GM23338 (cell line): ENCODE results near the gene ZNF350. TPM values are rescaled to one million over a fixed set of nuclear protein-coding genes. Genes with fewer than 3 reads are reported as not detected.

Experiments used
- ATAC-seq: fragments of 200-7000 bp; cut with Tn5 transposase; 3 replicates; pipeline ENCODE4 v1.9.1; 2020
- DNase-seq: peaks from one replicate; pipeline ENCODE4 v3.0.0-alpha.2; 2015; ENCODE audit warnings: low spot score
- H2AFZ ChIP-seq: fragments of 200-600 bp; sonication (generic); 2 replicates; pipeline ENCODE4 v1.8.0; 2016; ENCODE audit warnings: antibody characterized with exemption, mild to moderate bottlenecking, moderate library complexity
- H3F3A ChIP-seq: fragments of 200-600 bp; sonication (generic); replicated peaks from 2 replicates; pipeline ENCODE4 v1.8.0; 2017; ENCODE audit warnings: antibody characterized with exemption, mixed run types, low read depth
- H3K27ac ChIP-seq: fragments of 200-600 bp; sonication (generic); 2 replicates; pipeline ENCODE4 v1.6.1; 2016; ENCODE audit warnings: low read depth
- H3K27me3 ChIP-seq: fragments of 200-600 bp; sonication (generic); 2 replicates; pipeline ENCODE4 v1.8.0; 2016; ENCODE audit warnings: mild to moderate bottlenecking, mixed run types, moderate library complexity; ENCODE audit not compliant: insufficient read depth
- H3K36me3 ChIP-seq: fragments of 200-600 bp; sonication (generic); 2 replicates; pipeline ENCODE4 v1.8.0; 2016; ENCODE audit warnings: mild to moderate bottlenecking; ENCODE audit not compliant: insufficient read depth
- H3K4me1 ChIP-seq: fragments of 200-600 bp; sonication (generic); 2 replicates; pipeline ENCODE4 v1.8.0; 2016; ENCODE audit warnings: mild to moderate bottlenecking, moderate library complexity; ENCODE audit not compliant: insufficient read depth
- H3K4me2 ChIP-seq: fragments of 200-600 bp; sonication (generic); 2 replicates; pipeline ENCODE4 v1.7.1; 2017; ENCODE audit warnings: mixed run types
- H3K4me3 ChIP-seq: fragments of 200-600 bp; sonication (generic); 2 replicates; pipeline ENCODE4 v1.6.1; 2016; ENCODE audit warnings: mixed run types
- H3K79me2 ChIP-seq: fragments of 200-600 bp; sonication (generic); replicated peaks from 2 replicates; pipeline ENCODE4 v1.8.0; 2017; ENCODE audit warnings: mild to moderate bottlenecking; ENCODE audit not compliant: insufficient read depth
- H3K9me2 ChIP-seq: fragments of 200-600 bp; sonication (generic); 2 replicates; pipeline ENCODE4 v1.8.0; 2017; ENCODE audit not compliant: insufficient read depth
- H4K20me1 ChIP-seq: fragments of 200-600 bp; sonication (generic); replicated peaks from 2 replicates; pipeline ENCODE4 v1.8.0; 2017; ENCODE audit warnings: mild to moderate bottlenecking; ENCODE audit not compliant: insufficient read depth
- H3K27ac Mint-ChIP-seq: 2 replicates; pipeline ENCODE4 v1.8.0; 2020; ENCODE audit warnings: inconsistent platforms, mild to moderate bottlenecking, moderate library complexity, mixed read lengths
- H3K27me3 Mint-ChIP-seq: 3 replicates; pipeline ENCODE4 v1.8.0; 2022; ENCODE audit warnings: low read depth, mild to moderate bottlenecking, moderate library complexity, mixed read lengths, inconsistent platforms; ENCODE audit not compliant: insufficient read depth, poor library complexity
- H3K36me3 Mint-ChIP-seq: 3 replicates; pipeline ENCODE4 v1.8.0; 2021; ENCODE audit warnings: low read depth, mild to moderate bottlenecking, inconsistent platforms, moderate library complexity, mixed read lengths
- H3K4me1 Mint-ChIP-seq: 3 replicates; pipeline ENCODE4 v1.8.0; 2020; ENCODE audit warnings: mild to moderate bottlenecking, inconsistent platforms, mixed read lengths
- H3K4me3 Mint-ChIP-seq: 3 replicates; pipeline ENCODE4 v1.8.0; 2021; ENCODE audit warnings: moderate library complexity, mild to moderate bottlenecking, inconsistent platforms, mixed read lengths
- H3K9me3 Mint-ChIP-seq: 3 replicates; pipeline ENCODE4 v1.8.0; 2020; ENCODE audit warnings: moderate library complexity, mild to moderate bottlenecking, inconsistent platforms, mixed read lengths
- CREB1 ChIP-seq: fragments of 250-450 bp; sonication (Bioruptor Pico); IDR thresholded peaks from 2 replicates; pipeline ENCODE4 v1.5.0; 2020; ENCODE audit warnings: low read depth, mild to moderate bottlenecking, moderate library complexity
- EZH2 ChIP-seq: fragments of 200-600 bp; sonication (generic); IDR thresholded peaks from one replicate; pipeline ENCODE4 v1.8.0; 2017; ENCODE audit warnings: antibody characterized with exemption, mild to moderate bottlenecking, low read depth; ENCODE audit not compliant: unreplicated experiment
- JUNB ChIP-seq: IDR thresholded peaks from one replicate; pipeline ENCODE4 v1.6.1; 2016; ENCODE audit warnings: antibody characterized with exemption; ENCODE audit not compliant: unreplicated experiment
- NANOG ChIP-seq: IDR thresholded peaks from 2 replicates; pipeline ENCODE4 v1.6.1; 2016; ENCODE audit warnings: antibody characterized with exemption, borderline replicate concordance
- POLR2AphosphoS5 ChIP-seq: IDR thresholded peaks from 2 replicates; pipeline ENCODE4 v1.6.1; 2016; ENCODE audit warnings: antibody characterized with exemption, low read depth
- REST ChIP-seq: IDR thresholded peaks from one replicate; pipeline ENCODE4 v1.6.1; 2018; ENCODE audit warnings: antibody characterized with exemption; ENCODE audit not compliant: unreplicated experiment
- STAT1 ChIP-seq: IDR thresholded peaks from one replicate; pipeline ENCODE4 v1.6.1; 2016; ENCODE audit warnings: antibody characterized with exemption; ENCODE audit not compliant: unreplicated experiment
- ZNF114 ChIP-seq: fragments of 250-450 bp; sonication (Bioruptor Pico); IDR thresholded peaks from 2 replicates; pipeline ENCODE4 v1.5.0; 2020; ENCODE audit warnings: mild to moderate bottlenecking, moderate library complexity
- polyA plus RNA-seq: library from polyadenylated mRNA; unstranded; fragments of >200 nt; fragmentation: Nextera tagmentation; extraction: Ambion mirVana; gene quantifications from 2 replicates; pipeline ENCODE4 v1.2.1, GENCODE V29; 2016
- total RNA-seq: library from RNA; depleted of rRNA; stranded (reverse); fragments of >200 nt; shearing (Covaris generic); gene quantifications from 2 replicates; pipeline ENCODE4 v1.2.3, GENCODE V29; 2014
- TF ChIP-seq, protein P1 (sequence below), 2 experiments: fragments of 200-600 bp in 1 of 2; sonication (generic) in 1 of 2; conservative IDR thresholded peaks; 2 replicates each; pipeline versions ENCODE4 v1.5.1 to v1.6.1; 2016 to 2017; ENCODE audit warnings: antibody characterized with exemption in 2 of 2, low read depth in 2 of 2, mild to moderate bottlenecking in 2 of 2, moderate library complexity in 1 of 2
- TF ChIP-seq, protein P2 (sequence below): fragments of 250-450 bp; sonication (Bioruptor Pico); IDR thresholded peaks from 2 replicates; pipeline ENCODE4 v1.5.0; 2020; ENCODE audit warnings: mild to moderate bottlenecking, moderate library complexity

The ZNF350 gene
- total and polyA plus RNA-seq, 2 experiments from 2014 or later = 5.8 to 7.6 TPM

GRCh38 chr19:51931921-51932320, 54.7 kb downstream of the ZNF350 start:
- Histone ChIP-seq H3K27ac (no peak overlapping the region), H2AFZ (no peak overlapping the region), H3K4me2 (no peak overlapping the region), H4K20me1 (no peaks in the 10 kb centered on the region; the same call in none of the 2 replicates), H3K9me2 (no peaks in the 10 kb centered on the region), H3K36me3 (peaks cover 57% of the 10 kb centered on the region), H3K27me3 (no peaks in the 10 kb centered on the region), H3K79me2 (peaks cover 90% of the 10 kb centered on the region), H3F3A (no peaks in the 10 kb centered on the region), H3K4me3 (no peak overlapping the region), H3K4me1 (0 out of 2 replicates have a peak, but pooled peaks cover 10% of the 10 kb centered on the region)
- TF ChIP-seq REST (no peak), CREB1 (CRISPR knock-in tag) (no peak)
- TF ChIP-seq, protein P1, sequence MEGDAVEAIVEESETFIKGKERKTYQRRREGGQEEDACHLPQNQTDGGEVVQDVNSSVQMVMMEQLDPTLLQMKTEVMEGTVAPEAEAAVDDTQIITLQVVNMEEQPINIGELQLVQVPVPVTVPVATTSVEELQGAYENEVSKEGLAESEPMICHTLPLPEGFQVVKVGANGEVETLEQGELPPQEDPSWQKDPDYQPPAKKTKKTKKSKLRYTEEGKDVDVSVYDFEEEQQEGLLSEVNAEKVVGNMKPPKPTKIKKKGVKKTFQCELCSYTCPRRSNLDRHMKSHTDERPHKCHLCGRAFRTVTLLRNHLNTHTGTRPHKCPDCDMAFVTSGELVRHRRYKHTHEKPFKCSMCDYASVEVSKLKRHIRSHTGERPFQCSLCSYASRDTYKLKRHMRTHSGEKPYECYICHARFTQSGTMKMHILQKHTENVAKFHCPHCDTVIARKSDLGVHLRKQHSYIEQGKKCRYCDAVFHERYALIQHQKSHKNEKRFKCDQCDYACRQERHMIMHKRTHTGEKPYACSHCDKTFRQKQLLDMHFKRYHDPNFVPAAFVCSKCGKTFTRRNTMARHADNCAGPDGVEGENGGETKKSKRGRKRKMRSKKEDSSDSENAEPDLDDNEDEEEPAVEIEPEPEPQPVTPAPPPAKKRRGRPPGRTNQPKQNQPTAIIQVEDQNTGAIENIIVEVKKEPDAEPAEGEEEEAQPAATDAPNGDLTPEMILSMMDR (conservative IDR thresholded peaks at IDR 0.05; ENCODE audit: low read depth in 2 of 2) = peak in 1 of 2 experiments; percentile 44; a peak in 2 of 4 replicates
- H3K36me3 Mint-ChIP-seq = peaks cover 91% of the 10 kb centered on the region
- DNase-seq = peak; percentile 53
- peaks cover 8% of the 10 kb centered on the region for H3K4me1 Mint-ChIP-seq
- H3K4me3 Mint-ChIP-seq = no peak overlapping the region
- peaks cover 35% of the 10 kb centered on the region for H3K9me3 Mint-ChIP-seq
- ATAC-seq = no peak
- peaks cover 7% of the 10 kb centered on the region for H3K27me3 Mint-ChIP-seq
- H3K27ac Mint-ChIP-seq = no peak overlapping the region; the same call in 1 of the 2 replicates

- Mint-ChIP-seq H3K27ac (peak overlapping the region; percentile 99), H3K36me3 (peaks cover 88% of the 10 kb centered on the region), H3K9me3 (peaks cover 68% of the 10 kb centered on the region), H3K27me3 (peaks cover 9% of the 10 kb centered on the region), H3K4me1 (peaks cover 10% of the 10 kb centered on the region), H3K4me3 (peak overlapping the region; percentile 96)
- H3K27me3 ChIP-seq = no peaks in the 10 kb centered on the region
- DNase-seq (no peak), ATAC-seq (no peak)
- peak overlapping the region; percentile 77 for H3K4me2 ChIP-seq
- 0 out of 2 replicates have a peak, but pooled peaks cover 10% of the 10 kb centered on the region for H3K4me1 ChIP-seq
- peaks cover 55% of the 10 kb centered on the region for H3K79me2 ChIP-seq
- peak overlapping the region; percentile 74 for H3K4me3 ChIP-seq
- no peaks in the 10 kb centered on the region for H3F3A ChIP-seq
- no peaks in the 10 kb centered on the region; the same call in none of the 2 replicates for H4K20me1 ChIP-seq
- H3K27ac ChIP-seq = peak overlapping the region; percentile 95; the same call in 1 of the 2 replicates
- no peak overlapping the region for H2AFZ ChIP-seq
- peaks cover 33% of the 10 kb centered on the region for H3K36me3 ChIP-seq
- H3K9me2 ChIP-seq = peaks cover 6% of the 10 kb centered on the region; the same call in 1 of the 2 replicates
- TF ChIP-seq CREB1 (CRISPR knock-in tag) (no peak), POLR2AphosphoS5 (no peak), NANOG (no peak), STAT1 (no peak), ZNF114 (CRISPR knock-in tag) (no peak), JUNB (no peak), EZH2 (no peak)
- TF ChIP-seq, protein P2, sequence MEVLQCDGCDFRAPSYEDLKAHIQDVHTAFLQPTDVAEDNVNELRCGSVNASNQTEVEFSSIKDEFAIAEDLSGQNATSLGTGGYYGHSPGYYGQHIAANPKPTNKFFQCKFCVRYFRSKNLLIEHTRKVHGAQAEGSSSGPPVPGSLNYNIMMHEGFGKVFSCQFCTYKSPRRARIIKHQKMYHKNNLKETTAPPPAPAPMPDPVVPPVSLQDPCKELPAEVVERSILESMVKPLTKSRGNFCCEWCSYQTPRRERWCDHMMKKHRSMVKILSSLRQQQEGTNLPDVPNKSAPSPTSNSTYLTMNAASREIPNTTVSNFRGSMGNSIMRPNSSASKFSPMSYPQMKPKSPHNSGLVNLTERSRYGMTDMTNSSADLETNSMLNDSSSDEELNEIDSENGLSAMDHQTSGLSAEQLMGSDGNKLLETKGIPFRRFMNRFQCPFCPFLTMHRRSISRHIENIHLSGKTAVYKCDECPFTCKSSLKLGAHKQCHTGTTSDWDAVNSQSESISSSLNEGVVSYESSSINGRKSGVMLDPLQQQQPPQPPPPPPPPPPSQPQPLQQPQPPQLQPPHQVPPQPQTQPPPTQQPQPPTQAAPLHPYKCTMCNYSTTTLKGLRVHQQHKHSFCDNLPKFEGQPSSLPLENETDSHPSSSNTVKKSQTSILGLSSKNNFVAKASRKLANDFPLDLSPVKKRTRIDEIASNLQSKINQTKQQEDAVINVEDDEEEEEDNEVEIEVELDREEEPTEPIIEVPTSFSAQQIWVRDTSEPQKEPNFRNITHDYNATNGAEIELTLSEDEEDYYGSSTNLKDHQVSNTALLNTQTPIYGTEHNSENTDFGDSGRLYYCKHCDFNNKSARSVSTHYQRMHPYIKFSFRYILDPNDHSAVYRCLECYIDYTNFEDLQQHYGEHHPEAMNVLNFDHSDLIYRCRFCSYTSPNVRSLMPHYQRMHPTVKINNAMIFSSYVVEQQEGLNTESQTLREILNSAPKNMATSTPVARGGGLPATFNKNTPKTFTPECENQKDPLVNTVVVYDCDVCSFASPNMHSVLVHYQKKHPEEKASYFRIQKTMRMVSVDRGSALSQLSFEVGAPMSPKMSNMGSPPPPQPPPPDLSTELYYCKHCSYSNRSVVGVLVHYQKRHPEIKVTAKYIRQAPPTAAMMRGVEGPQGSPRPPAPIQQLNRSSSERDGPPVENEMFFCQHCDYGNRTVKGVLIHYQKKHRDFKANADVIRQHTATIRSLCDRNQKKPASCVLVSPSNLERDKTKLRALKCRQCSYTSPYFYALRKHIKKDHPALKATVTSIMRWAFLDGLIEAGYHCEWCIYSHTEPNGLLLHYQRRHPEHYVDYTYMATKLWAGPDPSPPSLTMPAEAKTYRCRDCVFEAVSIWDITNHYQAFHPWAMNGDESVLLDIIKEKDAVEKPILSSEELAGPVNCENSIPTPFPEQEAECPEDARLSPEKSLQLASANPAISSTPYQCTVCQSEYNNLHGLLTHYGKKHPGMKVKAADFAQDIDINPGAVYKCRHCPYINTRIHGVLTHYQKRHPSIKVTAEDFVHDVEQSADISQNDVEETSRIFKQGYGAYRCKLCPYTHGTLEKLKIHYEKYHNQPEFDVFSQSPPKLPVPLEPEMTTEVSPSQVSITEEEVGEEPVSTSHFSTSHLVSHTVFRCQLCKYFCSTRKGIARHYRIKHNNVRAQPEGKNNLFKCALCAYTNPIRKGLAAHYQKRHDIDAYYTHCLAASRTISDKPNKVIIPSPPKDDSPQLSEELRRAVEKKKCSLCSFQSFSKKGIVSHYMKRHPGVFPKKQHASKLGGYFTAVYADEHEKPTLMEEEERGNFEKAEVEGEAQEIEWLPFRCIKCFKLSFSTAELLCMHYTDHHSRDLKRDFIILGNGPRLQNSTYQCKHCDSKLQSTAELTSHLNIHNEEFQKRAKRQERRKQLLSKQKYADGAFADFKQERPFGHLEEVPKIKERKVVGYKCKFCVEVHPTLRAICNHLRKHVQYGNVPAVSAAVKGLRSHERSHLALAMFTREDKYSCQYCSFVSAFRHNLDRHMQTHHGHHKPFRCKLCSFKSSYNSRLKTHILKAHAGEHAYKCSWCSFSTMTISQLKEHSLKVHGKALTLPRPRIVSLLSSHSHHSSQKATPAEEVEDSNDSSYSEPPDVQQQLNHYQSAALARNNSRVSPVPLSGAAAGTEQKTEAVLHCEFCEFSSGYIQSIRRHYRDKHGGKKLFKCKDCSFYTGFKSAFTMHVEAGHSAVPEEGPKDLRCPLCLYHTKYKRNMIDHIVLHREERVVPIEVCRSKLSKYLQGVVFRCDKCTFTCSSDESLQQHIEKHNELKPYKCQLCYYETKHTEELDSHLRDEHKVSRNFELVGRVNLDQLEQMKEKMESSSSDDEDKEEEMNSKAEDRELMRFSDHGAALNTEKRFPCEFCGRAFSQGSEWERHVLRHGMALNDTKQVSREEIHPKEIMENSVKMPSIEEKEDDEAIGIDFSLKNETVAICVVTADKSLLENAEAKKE (CRISPR knock-in tag) = no peak
These were observed 58.8 kb downstream of the ZNF350 start for GRCh38 chr19:51927859-51928258.
